ENCODE results near the gene DOCK7. TPM values are rescaled to one million over a fixed set of nuclear protein-coding genes. Genes with fewer than 3 reads are reported as not detected.

The DOCK7 gene
- total and polyA plus RNA-seq, 2 of the 8 experiments (the other 6 are each of a cell fraction or from before 2014, with no cell fraction given): 10.2 to 33.7 TPM

DNA sequence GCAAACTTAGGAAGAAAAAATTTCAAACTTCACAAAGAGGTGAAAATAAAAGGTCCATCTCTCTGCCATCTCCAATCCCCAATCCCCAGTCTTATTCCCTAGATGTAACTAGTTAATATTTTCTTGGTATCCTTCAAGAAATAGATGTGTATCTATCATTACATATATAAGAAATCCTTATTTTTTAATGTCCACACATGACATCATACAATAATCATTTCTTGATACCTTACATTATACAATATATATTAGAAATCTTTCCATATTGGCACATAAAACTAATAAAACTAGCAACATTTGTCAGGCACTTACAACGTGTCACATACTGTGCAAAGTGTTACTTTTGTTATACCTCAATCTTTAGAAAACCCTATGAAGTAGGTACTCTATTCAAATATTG lies 16.2 kb downstream of the DOCK7 start (continued):
- TF ChIP-seq, protein P1, sequence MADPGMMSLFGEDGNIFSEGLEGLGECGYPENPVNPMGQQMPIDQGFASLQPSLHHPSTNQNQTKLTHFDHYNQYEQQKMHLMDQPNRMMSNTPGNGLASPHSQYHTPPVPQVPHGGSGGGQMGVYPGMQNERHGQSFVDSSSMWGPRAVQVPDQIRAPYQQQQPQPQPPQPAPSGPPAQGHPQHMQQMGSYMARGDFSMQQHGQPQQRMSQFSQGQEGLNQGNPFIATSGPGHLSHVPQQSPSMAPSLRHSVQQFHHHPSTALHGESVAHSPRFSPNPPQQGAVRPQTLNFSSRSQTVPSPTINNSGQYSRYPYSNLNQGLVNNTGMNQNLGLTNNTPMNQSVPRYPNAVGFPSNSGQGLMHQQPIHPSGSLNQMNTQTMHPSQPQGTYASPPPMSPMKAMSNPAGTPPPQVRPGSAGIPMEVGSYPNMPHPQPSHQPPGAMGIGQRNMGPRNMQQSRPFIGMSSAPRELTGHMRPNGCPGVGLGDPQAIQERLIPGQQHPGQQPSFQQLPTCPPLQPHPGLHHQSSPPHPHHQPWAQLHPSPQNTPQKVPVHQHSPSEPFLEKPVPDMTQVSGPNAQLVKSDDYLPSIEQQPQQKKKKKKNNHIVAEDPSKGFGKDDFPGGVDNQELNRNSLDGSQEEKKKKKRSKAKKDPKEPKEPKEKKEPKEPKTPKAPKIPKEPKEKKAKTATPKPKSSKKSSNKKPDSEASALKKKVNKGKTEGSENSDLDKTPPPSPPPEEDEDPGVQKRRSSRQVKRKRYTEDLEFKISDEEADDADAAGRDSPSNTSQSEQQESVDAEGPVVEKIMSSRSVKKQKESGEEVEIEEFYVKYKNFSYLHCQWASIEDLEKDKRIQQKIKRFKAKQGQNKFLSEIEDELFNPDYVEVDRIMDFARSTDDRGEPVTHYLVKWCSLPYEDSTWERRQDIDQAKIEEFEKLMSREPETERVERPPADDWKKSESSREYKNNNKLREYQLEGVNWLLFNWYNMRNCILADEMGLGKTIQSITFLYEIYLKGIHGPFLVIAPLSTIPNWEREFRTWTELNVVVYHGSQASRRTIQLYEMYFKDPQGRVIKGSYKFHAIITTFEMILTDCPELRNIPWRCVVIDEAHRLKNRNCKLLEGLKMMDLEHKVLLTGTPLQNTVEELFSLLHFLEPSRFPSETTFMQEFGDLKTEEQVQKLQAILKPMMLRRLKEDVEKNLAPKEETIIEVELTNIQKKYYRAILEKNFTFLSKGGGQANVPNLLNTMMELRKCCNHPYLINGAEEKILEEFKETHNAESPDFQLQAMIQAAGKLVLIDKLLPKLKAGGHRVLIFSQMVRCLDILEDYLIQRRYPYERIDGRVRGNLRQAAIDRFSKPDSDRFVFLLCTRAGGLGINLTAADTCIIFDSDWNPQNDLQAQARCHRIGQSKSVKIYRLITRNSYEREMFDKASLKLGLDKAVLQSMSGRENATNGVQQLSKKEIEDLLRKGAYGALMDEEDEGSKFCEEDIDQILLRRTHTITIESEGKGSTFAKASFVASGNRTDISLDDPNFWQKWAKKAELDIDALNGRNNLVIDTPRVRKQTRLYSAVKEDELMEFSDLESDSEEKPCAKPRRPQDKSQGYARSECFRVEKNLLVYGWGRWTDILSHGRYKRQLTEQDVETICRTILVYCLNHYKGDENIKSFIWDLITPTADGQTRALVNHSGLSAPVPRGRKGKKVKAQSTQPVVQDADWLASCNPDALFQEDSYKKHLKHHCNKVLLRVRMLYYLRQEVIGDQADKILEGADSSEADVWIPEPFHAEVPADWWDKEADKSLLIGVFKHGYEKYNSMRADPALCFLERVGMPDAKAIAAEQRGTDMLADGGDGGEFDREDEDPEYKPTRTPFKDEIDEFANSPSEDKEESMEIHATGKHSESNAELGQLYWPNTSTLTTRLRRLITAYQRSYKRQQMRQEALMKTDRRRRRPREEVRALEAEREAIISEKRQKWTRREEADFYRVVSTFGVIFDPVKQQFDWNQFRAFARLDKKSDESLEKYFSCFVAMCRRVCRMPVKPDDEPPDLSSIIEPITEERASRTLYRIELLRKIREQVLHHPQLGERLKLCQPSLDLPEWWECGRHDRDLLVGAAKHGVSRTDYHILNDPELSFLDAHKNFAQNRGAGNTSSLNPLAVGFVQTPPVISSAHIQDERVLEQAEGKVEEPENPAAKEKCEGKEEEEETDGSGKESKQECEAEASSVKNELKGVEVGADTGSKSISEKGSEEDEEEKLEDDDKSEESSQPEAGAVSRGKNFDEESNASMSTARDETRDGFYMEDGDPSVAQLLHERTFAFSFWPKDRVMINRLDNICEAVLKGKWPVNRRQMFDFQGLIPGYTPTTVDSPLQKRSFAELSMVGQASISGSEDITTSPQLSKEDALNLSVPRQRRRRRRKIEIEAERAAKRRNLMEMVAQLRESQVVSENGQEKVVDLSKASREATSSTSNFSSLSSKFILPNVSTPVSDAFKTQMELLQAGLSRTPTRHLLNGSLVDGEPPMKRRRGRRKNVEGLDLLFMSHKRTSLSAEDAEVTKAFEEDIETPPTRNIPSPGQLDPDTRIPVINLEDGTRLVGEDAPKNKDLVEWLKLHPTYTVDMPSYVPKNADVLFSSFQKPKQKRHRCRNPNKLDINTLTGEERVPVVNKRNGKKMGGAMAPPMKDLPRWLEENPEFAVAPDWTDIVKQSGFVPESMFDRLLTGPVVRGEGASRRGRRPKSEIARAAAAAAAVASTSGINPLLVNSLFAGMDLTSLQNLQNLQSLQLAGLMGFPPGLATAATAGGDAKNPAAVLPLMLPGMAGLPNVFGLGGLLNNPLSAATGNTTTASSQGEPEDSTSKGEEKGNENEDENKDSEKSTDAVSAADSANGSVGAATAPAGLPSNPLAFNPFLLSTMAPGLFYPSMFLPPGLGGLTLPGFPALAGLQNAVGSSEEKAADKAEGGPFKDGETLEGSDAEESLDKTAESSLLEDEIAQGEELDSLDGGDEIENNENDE (IDR thresholded peaks at IDR 0.05; ENCODE audit: insufficient replicate concordance, low read length): no peak

Data from H1 (cell line).